Right lobe of liver (tissue), 4 donors: ENCODE measurements around the gene TTLL4.

Source experiments
- CTCF ChIP-seq, 4 donors: fragments of 200-600 bp in 3 of 4; fragments of 450-650 bp in 1 of 4; IDR thresholded peaks; one replicate each; pipeline versions ENCODE4 v1.5.1 to v1.8.0; 2016 to 2022; ENCODE audit warnings: antibody characterized with exemption in 4 of 4, mild to moderate bottlenecking in 2 of 4
- POLR2A ChIP-seq: fragments of 450-650 bp; IDR thresholded peaks from one replicate; pipeline ENCODE4 v1.6.1; 2017; ENCODE audit warnings: antibody characterized with exemption, mild to moderate bottlenecking
- donor health status: DM: no; HTN: no; CAD: no.
- donor health status: DM: no; HTN: no; CAD: no.
- donor health status: DM: no; HTN: yes; CAD: no.

- no peak for TF ChIP-seq CTCF (IDR thresholded peaks at IDR 0.05)
- no peak for TF ChIP-seq POLR2A
Observed at GRCh38 chr2:218734190-218734975, 23.7 kb downstream of the TTLL4 start.
